ENCODE results near the gene BEX3. TPM values are rescaled to one million over a fixed set of nuclear protein-coding genes. Genes with fewer than 3 reads are reported as not detected.
"Not testable (repeated sequence)": the region's sequence is repeated elsewhere in the genome, so short reads cannot be mapped to it uniquely, and the experiment has no call there.

BEX3 gene
- total RNA-seq, 2 experiments from 2014 or later = 21.1 to 22.0 TPM

- no peaks in the 10 kb centered on the region for H3K9me3 Mint-ChIP-seq (ENCODE audit: low read depth)
- H3K36me3 Mint-ChIP-seq (ENCODE audit: low read depth) = no peaks in the 10 kb centered on the region
- intact Hi-C loops (cut with DNase I, micrococcal nuclease) = no loop called here
- H3K27me3 Mint-ChIP-seq = peaks cover 9% of the 10 kb centered on the region
- ChIA-PET CTCF (no interaction called here), POLR2A (no interaction called here)
- no peak overlapping the region for H3K4me3 Mint-ChIP-seq
- DNase-seq = no peak
- ATAC-seq = no peak
- H3K4me1 Mint-ChIP-seq = no peaks in the 10 kb centered on the region
- H3K27ac Mint-ChIP-seq = no peak overlapping the region
Measured at GRCh38 chrX:103384672-103385071, 8.3 kb downstream of the BEX3 start.

GRCh38 chrX:103385283-103385830, 9.0 kb downstream of the BEX3 start:
- H3K4me1 Mint-ChIP-seq; POLR2A ChIA-PET; ATAC-seq; H3K27ac Mint-ChIP-seq; H3K4me3 Mint-ChIP-seq; H3K9me3 Mint-ChIP-seq (ENCODE audit: low read depth); intact Hi-C loops (cut with DNase I, micrococcal nuclease); DNase-seq; H3K36me3 Mint-ChIP-seq (ENCODE audit: low read depth): not testable (repeated sequence)
- CTCF ChIA-PET = interaction anchor here (0.6 kb wide), 1 partner anchor 19 kb away, joined by 3 read pairs; no protein-coding TSS in a partner anchor
- H3K27me3 Mint-ChIP-seq = peaks cover 15% of the 10 kb centered on the region

- Mint-ChIP-seq H3K9me3 (ENCODE audit: low read depth) (no peaks in the 10 kb centered on the region), H3K36me3 (ENCODE audit: low read depth) (no peaks in the 10 kb centered on the region), H3K27ac (no peak overlapping the region), H3K4me1 (no peaks in the 10 kb centered on the region), H3K4me3 (no peak overlapping the region), H3K27me3 (peaks cover 18% of the 10 kb centered on the region)
- intact Hi-C loops (cut with DNase I, micrococcal nuclease) = no loop called here
- ChIA-PET POLR2A (no interaction called here), CTCF (no interaction called here)
- no peak for DNase-seq
- no peak for ATAC-seq
Measured at GRCh38 chrX:103386332-103386731, 10.0 kb downstream of the BEX3 start.

GRCh38 chrX:103393487-103393886, 17.1 kb downstream of the BEX3 start:
- no peak overlapping the region for H3K4me3 Mint-ChIP-seq
- CTCF ChIA-PET = no interaction called here
- H3K27ac Mint-ChIP-seq = no peak overlapping the region
- H3K27me3 Mint-ChIP-seq = peaks cover 16% of the 10 kb centered on the region
- H3K36me3 Mint-ChIP-seq (ENCODE audit: low read depth) = no peaks in the 10 kb centered on the region
- ATAC-seq (no peak), DNase-seq (no peak)
- POLR2A ChIA-PET = no interaction called here
- peaks cover 2% of the 10 kb centered on the region for H3K4me1 Mint-ChIP-seq
- no peaks in the 10 kb centered on the region for H3K9me3 Mint-ChIP-seq (ENCODE audit: low read depth)
- intact Hi-C loops (cut with DNase I, micrococcal nuclease) = no loop called here

GRCh38 chrX:103396186-103396585, 19.8 kb downstream of the BEX3 start:
- Mint-ChIP-seq H3K9me3 (ENCODE audit: low read depth) (no peaks in the 10 kb centered on the region), H3K4me3 (no peak overlapping the region), H3K27me3 (no peaks in the 10 kb centered on the region), H3K36me3 (ENCODE audit: low read depth) (no peaks in the 10 kb centered on the region), H3K27ac (no peak overlapping the region), H3K4me1 (peaks cover 2% of the 10 kb centered on the region)
- intact Hi-C loops (cut with DNase I, micrococcal nuclease) = no loop called here
- POLR2A ChIA-PET = no interaction called here
- no peak for DNase-seq
- CTCF ChIA-PET = no interaction called here
- no peak for ATAC-seq

- CTCF ChIA-PET = no interaction called here
- intact Hi-C loops (cut with DNase I, micrococcal nuclease) = no loop called here
Measured at GRCh38 chrX:103396660-103397059, 20.3 kb downstream of the BEX3 start.

GRCh38 chrX:103397707-103398106, 21.4 kb downstream of the BEX3 start:
- Mint-ChIP-seq H3K4me3 (no peak overlapping the region), H3K4me1 (peaks cover 2% of the 10 kb centered on the region), H3K27ac (no peak overlapping the region), H3K27me3 (no peaks in the 10 kb centered on the region), H3K9me3 (ENCODE audit: low read depth) (no peaks in the 10 kb centered on the region), H3K36me3 (ENCODE audit: low read depth) (no peaks in the 10 kb centered on the region)
- DNase-seq (no peak), ATAC-seq (no peak)
- ChIA-PET POLR2A (no interaction called here), CTCF (interaction anchor here (0.6 kb wide), 1 partner anchor 166 kb away, joined by 3 read pairs; no protein-coding TSS in a partner anchor)
- intact Hi-C loops (cut with DNase I, micrococcal nuclease) = no loop called here

More at GRCh38 chrX:103396660-103397059, 20.3 kb downstream of the BEX3 start:
- no peaks in the 10 kb centered on the region for H3K27me3 Mint-ChIP-seq
- H3K4me3 Mint-ChIP-seq = no peak overlapping the region
- H3K4me1 Mint-ChIP-seq = peaks cover 2% of the 10 kb centered on the region
- POLR2A ChIA-PET = no interaction called here
- ATAC-seq (no peak), DNase-seq (no peak)
- no peaks in the 10 kb centered on the region for H3K9me3 Mint-ChIP-seq (ENCODE audit: low read depth)
- H3K36me3 Mint-ChIP-seq (ENCODE audit: low read depth) = no peaks in the 10 kb centered on the region
- no peak overlapping the region for H3K27ac Mint-ChIP-seq

- H3K4me1 Mint-ChIP-seq = peaks cover 2% of the 10 kb centered on the region
- no peaks in the 10 kb centered on the region for H3K27me3 Mint-ChIP-seq
- no peaks in the 10 kb centered on the region for H3K36me3 Mint-ChIP-seq (ENCODE audit: low read depth)
- ChIA-PET POLR2A (no interaction called here), CTCF (interaction anchor here (0.6 kb wide), 1 partner anchor 166 kb away, joined by 3 read pairs; no protein-coding TSS in a partner anchor)
- intact Hi-C loops (cut with DNase I, micrococcal nuclease) = no loop called here
- no peak overlapping the region for H3K27ac Mint-ChIP-seq
- H3K4me3 Mint-ChIP-seq = no peak overlapping the region
- DNase-seq (peak; percentile 8), ATAC-seq (peak; percentile 73)
- H3K9me3 Mint-ChIP-seq (ENCODE audit: low read depth) = no peaks in the 10 kb centered on the region
Measured at GRCh38 chrX:103398421-103398864, 22.1 kb downstream of the BEX3 start.

- ChIA-PET POLR2A (no interaction called here), CTCF (no interaction called here)
- DNase-seq (no peak), ATAC-seq (no peak)
- Mint-ChIP-seq H3K4me3 (no peak overlapping the region), H3K9me3 (ENCODE audit: low read depth) (no peaks in the 10 kb centered on the region), H3K4me1 (peaks cover 4% of the 10 kb centered on the region), H3K27me3 (no peaks in the 10 kb centered on the region), H3K27ac (no peak overlapping the region), H3K36me3 (ENCODE audit: low read depth) (no peaks in the 10 kb centered on the region)
- intact Hi-C loops (cut with DNase I, micrococcal nuclease) = no loop called here
Measured at GRCh38 chrX:103399744-103400143, 23.4 kb downstream of the BEX3 start.

- H3K27me3 Mint-ChIP-seq = peaks cover 3% of the 10 kb centered on the region
- DNase-seq = no peak
- peaks cover 4% of the 10 kb centered on the region for H3K4me1 Mint-ChIP-seq
- H3K36me3 Mint-ChIP-seq (ENCODE audit: low read depth) = no peaks in the 10 kb centered on the region
- no peak overlapping the region for H3K27ac Mint-ChIP-seq
- ChIA-PET POLR2A (no interaction called here), CTCF (interaction anchor here (1.0 kb wide), 1 partner anchor 64 kb away, joined by 4 read pairs; no protein-coding TSS in a partner anchor)
- H3K9me3 Mint-ChIP-seq (ENCODE audit: low read depth) = no peaks in the 10 kb centered on the region
- H3K4me3 Mint-ChIP-seq = no peak overlapping the region
- ATAC-seq = no peak
- intact Hi-C loops (cut with DNase I, micrococcal nuclease) = no loop called here
Measured at GRCh38 chrX:103400931-103401330, 24.6 kb downstream of the BEX3 start.

- peaks cover 2% of the 10 kb centered on the region for H3K4me1 Mint-ChIP-seq
- peaks cover 6% of the 10 kb centered on the region for H3K27me3 Mint-ChIP-seq
- ChIA-PET CTCF (interaction anchor here (0.6 kb wide), 1 partner anchor 19 kb away, joined by 3 read pairs; no protein-coding TSS in a partner anchor), POLR2A (no interaction called here)
- H3K4me3 Mint-ChIP-seq = peak overlapping the region; percentile 69
- no peaks in the 10 kb centered on the region for H3K36me3 Mint-ChIP-seq (ENCODE audit: low read depth)
- no peak overlapping the region for H3K27ac Mint-ChIP-seq
- no peaks in the 10 kb centered on the region for H3K9me3 Mint-ChIP-seq (ENCODE audit: low read depth)
- intact Hi-C loops (cut with DNase I, micrococcal nuclease) = no loop called here
- ATAC-seq = peak; percentile 74
- peak; percentile 73 for DNase-seq
Measured at GRCh38 chrX:103404231-103405008, 28.1 kb downstream of the BEX3 start.

- Mint-ChIP-seq H3K4me3 (peak overlapping the region; percentile 69), H3K4me1 (peaks cover 2% of the 10 kb centered on the region), H3K27ac (no peak overlapping the region), H3K27me3 (peaks cover 6% of the 10 kb centered on the region), H3K9me3 (ENCODE audit: low read depth) (no peaks in the 10 kb centered on the region), H3K36me3 (ENCODE audit: low read depth) (no peaks in the 10 kb centered on the region)
- POLR2A ChIA-PET = no interaction called here
- intact Hi-C loops (cut with DNase I, micrococcal nuclease) = no loop called here
- no peak for ATAC-seq
- DNase-seq = no peak
- CTCF ChIA-PET = no interaction called here
Measured at GRCh38 chrX:103405009-103405333, 28.6 kb downstream of the BEX3 start.

Measured in activated CD4-positive, alpha-beta T cell treated with anti-CD3 and anti-CD28 coated beads for 36 hours (primary cell).